ENCODE measurements around the gene FBXO7. TPM values are rescaled to one million over a fixed set of nuclear protein-coding genes. Genes with fewer than 3 reads are reported as not detected.

The FBXO7 gene
- total RNA-seq, 5 donors from 2014 or later (not counting 1 experiment from before 2014, with no cell fraction given), result 77.8 to 127 (median 83.4) TPM

- DNase-seq (no peak), ATAC-seq (replicated peaks in 1 of 4) (no peak)
- ChIA-PET CTCF (no interaction called here), POLR2A (no interaction called here)
- Histone ChIP-seq H3K27me3 (replicated peaks in 1 of 2; ENCODE audit: control insufficient read depth in 2 of 2, extremely low read depth in 1 of 2, insufficient read depth in 2 of 2, low read length in 1 of 2) (peaks cover 0 to 39% of the 10 kb centered on the region in 2 experiments), H3K9me3 (no peaks in the 10 kb centered on the region), H3K36me3 (ENCODE audit: control insufficient read depth in 2 of 2, extremely low read depth in 1 of 2, insufficient read depth in 1 of 2, low read length in 1 of 2) (no peaks in the 10 kb centered on the region), H3K4me3 (ENCODE audit: control insufficient read depth in 1 of 2, extremely low read depth in 1 of 2, low read length in 1 of 2) (no peak overlapping the region), H3K4me1 (ENCODE audit: control insufficient read depth in 1 of 2, extremely low read depth in 1 of 2, insufficient read depth in 2 of 2, low read length in 2 of 2) (no peaks in the 10 kb centered on the region), H3K27ac (ENCODE audit: low read length) (no peak overlapping the region)
- 78% methylated on average over 7 of the region's 11 CpGs for WGBS (ENCODE audit: insufficient coverage)
- H3K36me3 Mint-ChIP-seq, result no peaks in the 10 kb centered on the region
- H3K4me3 Mint-ChIP-seq, result no peak overlapping the region
- H3K27me3 Mint-ChIP-seq, result peaks cover 15 to 21% of the 10 kb centered on the region in 2 donors
- H3K27ac Mint-ChIP-seq, result no peak overlapping the region
- no peaks in the 10 kb centered on the region for H3K4me1 Mint-ChIP-seq
- H3K9me3 Mint-ChIP-seq, result no peaks in the 10 kb centered on the region
Measured at GRCh38 chr22:32535531-32536190, 61.0 kb downstream of the FBXO7 start.

- Histone ChIP-seq H3K9me3 (no peaks in the 10 kb centered on the region), H3K27me3 (replicated peaks in 1 of 2; ENCODE audit: control insufficient read depth in 2 of 2, extremely low read depth in 1 of 2, insufficient read depth in 2 of 2, low read length in 1 of 2) (peaks cover 0 to 42% of the 10 kb centered on the region in 2 experiments), H3K36me3 (ENCODE audit: control insufficient read depth in 2 of 2, extremely low read depth in 1 of 2, insufficient read depth in 1 of 2, low read length in 1 of 2) (no peaks in the 10 kb centered on the region), H3K4me1 (ENCODE audit: control insufficient read depth in 1 of 2, extremely low read depth in 1 of 2, insufficient read depth in 2 of 2, low read length in 2 of 2) (no peaks in the 10 kb centered on the region), H3K4me3 (ENCODE audit: control insufficient read depth in 1 of 2, extremely low read depth in 1 of 2, low read length in 1 of 2) (no peak overlapping the region), H3K27ac (ENCODE audit: low read length) (no peak overlapping the region)
- H3K9me3 Mint-ChIP-seq, result no peaks in the 10 kb centered on the region
- H3K4me3 Mint-ChIP-seq, result no peak overlapping the region
- ATAC-seq (replicated peaks in 1 of 4), result no peak
- POLR2A ChIA-PET, result no interaction called here
- H3K27me3 Mint-ChIP-seq, result peaks cover 15 to 21% of the 10 kb centered on the region in 2 donors
- no peak overlapping the region for H3K27ac Mint-ChIP-seq
- H3K36me3 Mint-ChIP-seq, result no peaks in the 10 kb centered on the region
- DNase-seq, result no peak
- 100% methylated on average over 1 of the region's 2 CpGs for WGBS (ENCODE audit: insufficient coverage)
- no peaks in the 10 kb centered on the region for H3K4me1 Mint-ChIP-seq
- CTCF ChIA-PET, result no interaction called here
Measured at GRCh38 chr22:32536352-32536751, 61.7 kb downstream of the FBXO7 start.

GRCh38 chr22:32538521-32538920, 63.9 kb downstream of the FBXO7 start:
- Histone ChIP-seq H3K27me3 (replicated peaks in 1 of 2; ENCODE audit: control insufficient read depth in 2 of 2, extremely low read depth in 1 of 2, insufficient read depth in 2 of 2, low read length in 1 of 2) (peaks cover 0 to 38% of the 10 kb centered on the region in 2 experiments), H3K36me3 (ENCODE audit: control insufficient read depth in 2 of 2, extremely low read depth in 1 of 2, insufficient read depth in 1 of 2, low read length in 1 of 2) (no peaks in the 10 kb centered on the region), H3K9me3 (no peaks in the 10 kb centered on the region), H3K27ac (ENCODE audit: low read length) (no peak overlapping the region), H3K4me1 (ENCODE audit: control insufficient read depth in 1 of 2, extremely low read depth in 1 of 2, insufficient read depth in 2 of 2, low read length in 2 of 2) (no peaks in the 10 kb centered on the region), H3K4me3 (ENCODE audit: control insufficient read depth in 1 of 2, extremely low read depth in 1 of 2, low read length in 1 of 2) (no peak overlapping the region)
- DNase-seq (no peak), ATAC-seq (replicated peaks in 1 of 4) (no peak)
- no peaks in the 10 kb centered on the region for H3K9me3 Mint-ChIP-seq
- ChIA-PET CTCF (no interaction called here), POLR2A (no interaction called here)
- H3K27me3 Mint-ChIP-seq, result peaks cover 10 to 18% of the 10 kb centered on the region in 2 donors
- H3K36me3 Mint-ChIP-seq, result no peaks in the 10 kb centered on the region
- H3K4me3 Mint-ChIP-seq, result no peak overlapping the region
- H3K27ac Mint-ChIP-seq, result no peak overlapping the region
- H3K4me1 Mint-ChIP-seq, result no peaks in the 10 kb centered on the region
- 95% methylated on average over 4 of the region's 7 CpGs for WGBS (ENCODE audit: insufficient coverage)

GRCh38 chr22:32539631-32540421, 65.2 kb downstream of the FBXO7 start:
- ChIA-PET POLR2A (no interaction called here), CTCF (no interaction called here)
- ATAC-seq (replicated peaks in 1 of 4) (no peak), DNase-seq (no peak)
- Mint-ChIP-seq H3K4me3 (no peak overlapping the region), H3K4me1 (no peaks in the 10 kb centered on the region), H3K9me3 (no peaks in the 10 kb centered on the region), H3K36me3 (no peaks in the 10 kb centered on the region), H3K27me3 (peaks cover 10 to 14% of the 10 kb centered on the region in 2 donors), H3K27ac (peak overlapping the region in 1 of 2 donors; percentile 10)
- Histone ChIP-seq H3K27ac (ENCODE audit: low read length) (no peak overlapping the region), H3K4me1 (ENCODE audit: control insufficient read depth in 1 of 2, extremely low read depth in 1 of 2, insufficient read depth in 2 of 2, low read length in 2 of 2) (no peaks in the 10 kb centered on the region), H3K36me3 (ENCODE audit: control insufficient read depth in 2 of 2, extremely low read depth in 1 of 2, insufficient read depth in 1 of 2, low read length in 1 of 2) (no peaks in the 10 kb centered on the region), H3K9me3 (no peaks in the 10 kb centered on the region), H3K4me3 (ENCODE audit: control insufficient read depth in 1 of 2, extremely low read depth in 1 of 2, low read length in 1 of 2) (no peak overlapping the region), H3K27me3 (replicated peaks in 1 of 2; ENCODE audit: control insufficient read depth in 2 of 2, extremely low read depth in 1 of 2, insufficient read depth in 2 of 2, low read length in 1 of 2) (peaks cover 0 to 26% of the 10 kb centered on the region in 2 experiments)
- WGBS (ENCODE audit: insufficient coverage), result 31% methylated on average over 8 of the region's 10 CpGs

GRCh38 chr22:32541481-32541880, 66.9 kb downstream of the FBXO7 start:
- H3K27ac ChIP-seq (ENCODE audit: low read length), result no peak overlapping the region
- no peak overlapping the region for H3K4me3 ChIP-seq (ENCODE audit: control insufficient read depth in 1 of 2, extremely low read depth in 1 of 2, low read length in 1 of 2)
- Mint-ChIP-seq H3K27me3 (peaks cover 10 to 18% of the 10 kb centered on the region in 2 donors), H3K4me1 (no peaks in the 10 kb centered on the region), H3K4me3 (no peak overlapping the region), H3K9me3 (no peaks in the 10 kb centered on the region), H3K36me3 (no peaks in the 10 kb centered on the region), H3K27ac (no peak overlapping the region)
- H3K9me3 ChIP-seq, result no peaks in the 10 kb centered on the region
- no peaks in the 10 kb centered on the region for H3K4me1 ChIP-seq (ENCODE audit: control insufficient read depth in 1 of 2, extremely low read depth in 1 of 2, insufficient read depth in 2 of 2, low read length in 2 of 2)
- no peaks in the 10 kb centered on the region for H3K36me3 ChIP-seq (ENCODE audit: control insufficient read depth in 2 of 2, extremely low read depth in 1 of 2, insufficient read depth in 1 of 2, low read length in 1 of 2)
- ChIA-PET POLR2A (no interaction called here), CTCF (no interaction called here)
- DNase-seq (no peak), ATAC-seq (replicated peaks in 1 of 4) (no peak)
- WGBS (ENCODE audit: insufficient coverage), result 88% methylated on average over 5 of the region's 13 CpGs
- H3K27me3 ChIP-seq (replicated peaks in 1 of 2; ENCODE audit: control insufficient read depth in 2 of 2, extremely low read depth in 1 of 2, insufficient read depth in 2 of 2, low read length in 1 of 2), result peaks cover 0 to 22% of the 10 kb centered on the region in 2 experiments

GRCh38 chr22:32542066-32542676, 67.6 kb downstream of the FBXO7 start:
- ChIA-PET POLR2A (no interaction called here), CTCF (no interaction called here)
- no peaks in the 10 kb centered on the region for H3K9me3 ChIP-seq
- H3K9me3 Mint-ChIP-seq, result no peaks in the 10 kb centered on the region
- no peaks in the 10 kb centered on the region for H3K4me1 Mint-ChIP-seq
- no peak overlapping the region for H3K27ac Mint-ChIP-seq
- ATAC-seq (replicated peaks in 1 of 4) (no peak), DNase-seq (no peak)
- no peaks in the 10 kb centered on the region for H3K4me1 ChIP-seq (ENCODE audit: control insufficient read depth in 1 of 2, extremely low read depth in 1 of 2, insufficient read depth in 2 of 2, low read length in 2 of 2)
- no peaks in the 10 kb centered on the region for H3K36me3 Mint-ChIP-seq
- peaks cover 16 to 25% of the 10 kb centered on the region in 2 donors for H3K27me3 Mint-ChIP-seq
- no peaks in the 10 kb centered on the region for H3K36me3 ChIP-seq (ENCODE audit: control insufficient read depth in 2 of 2, extremely low read depth in 1 of 2, insufficient read depth in 1 of 2, low read length in 1 of 2)
- H3K27ac ChIP-seq (ENCODE audit: low read length), result no peak overlapping the region
- H3K27me3 ChIP-seq (replicated peaks in 1 of 2; ENCODE audit: control insufficient read depth in 2 of 2, extremely low read depth in 1 of 2, insufficient read depth in 2 of 2, low read length in 1 of 2), result peaks cover 0 to 23% of the 10 kb centered on the region in 2 experiments
- H3K4me3 Mint-ChIP-seq, result no peak overlapping the region
- no peak overlapping the region for H3K4me3 ChIP-seq (ENCODE audit: control insufficient read depth in 1 of 2, extremely low read depth in 1 of 2, low read length in 1 of 2)
- 97% methylated on average over 8 of the region's 8 CpGs for WGBS (ENCODE audit: insufficient coverage)
